GM18499 (cell line): Measurements from ENCODE around the gene KIF6.
"Not testable (repeated sequence)": the region's sequence is repeated elsewhere in the genome, so short reads cannot be mapped to it uniquely, and the experiment has no call there.

ENCODE experiments used
- ATAC-seq: cut with Tn5 transposase; IDR thresholded peaks from one replicate; pipeline ENCODE4 v1.9.1; 2021; ENCODE audit warnings: moderate number of reproducible peaks; ENCODE audit not compliant: insufficient read depth, unreplicated experiment

The KIF6 gene

DNA sequence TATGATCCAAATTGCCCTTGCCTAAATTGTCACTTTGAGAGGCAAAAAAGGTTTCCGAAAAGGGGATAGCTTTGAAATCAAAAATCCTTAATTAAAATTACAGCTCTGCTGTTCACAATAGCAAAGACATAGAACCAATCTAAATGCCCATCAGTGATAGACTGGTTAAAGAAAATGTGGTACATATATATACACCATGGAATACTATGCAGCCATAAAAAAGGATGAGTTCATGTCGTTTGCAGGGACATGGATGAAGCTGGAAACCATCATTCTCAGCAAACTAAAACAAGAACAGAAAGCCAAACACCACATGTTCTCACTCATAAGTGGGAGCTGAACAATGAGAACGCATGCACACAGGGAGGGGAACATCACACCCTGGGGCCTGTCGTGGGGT, 1.9 kb downstream of the KIF6 start:
- not testable (repeated sequence) for ATAC-seq

DNA sequence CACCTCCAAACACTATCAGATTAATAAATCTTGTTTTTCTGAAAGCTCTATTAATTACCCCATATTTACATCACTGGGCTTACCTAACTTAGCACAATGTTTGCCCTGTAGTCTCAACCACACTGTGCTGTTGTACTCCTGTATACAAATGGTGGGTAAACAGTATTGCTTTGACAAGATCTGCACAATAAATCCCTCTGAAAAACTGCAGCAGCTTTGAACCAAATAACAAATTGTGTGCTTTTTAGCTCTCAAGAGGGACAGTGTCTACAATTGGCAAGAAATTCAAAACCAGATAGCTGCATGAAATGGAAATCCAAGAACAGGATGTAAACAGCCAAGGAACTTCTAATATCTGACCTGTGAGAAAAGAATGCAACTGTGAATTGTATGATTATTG, 10.4 kb downstream of the KIF6 start:
- ATAC-seq = no peak

DNA sequence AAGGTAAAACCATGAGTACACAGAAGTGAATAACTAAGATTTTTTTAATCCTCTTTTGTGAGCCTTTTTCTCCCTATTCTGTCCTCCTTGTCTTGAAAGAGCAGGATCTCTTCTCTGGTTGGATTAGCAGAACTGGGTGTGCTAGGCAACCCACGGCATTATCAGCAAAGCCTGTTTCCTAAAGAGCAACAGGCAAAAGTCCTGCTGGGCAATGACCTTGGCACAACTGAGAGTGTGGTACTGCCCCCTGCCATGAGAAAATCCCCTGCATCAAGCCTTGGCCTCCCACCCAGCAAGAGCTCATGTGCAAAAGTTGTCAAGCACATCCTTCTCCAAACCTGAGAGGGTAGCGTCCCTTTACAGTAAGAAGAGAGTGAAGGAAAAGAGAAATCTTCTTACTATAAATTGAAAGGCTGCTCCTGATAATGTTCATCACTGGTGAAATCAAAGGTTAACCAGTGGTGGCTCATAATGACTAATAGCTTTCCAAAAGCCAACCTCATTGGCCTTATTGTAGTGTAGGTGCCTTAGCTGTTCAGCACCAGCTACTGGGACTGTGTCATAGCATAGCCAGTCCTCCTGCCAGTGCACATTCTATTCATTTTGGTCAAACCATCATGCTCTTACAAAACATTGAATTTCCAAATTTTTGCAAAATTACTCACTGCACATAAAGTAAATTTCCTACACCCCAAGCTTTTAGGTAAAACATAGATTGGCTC, 17.1 kb downstream of the KIF6 start:
- no peak for ATAC-seq

DNA sequence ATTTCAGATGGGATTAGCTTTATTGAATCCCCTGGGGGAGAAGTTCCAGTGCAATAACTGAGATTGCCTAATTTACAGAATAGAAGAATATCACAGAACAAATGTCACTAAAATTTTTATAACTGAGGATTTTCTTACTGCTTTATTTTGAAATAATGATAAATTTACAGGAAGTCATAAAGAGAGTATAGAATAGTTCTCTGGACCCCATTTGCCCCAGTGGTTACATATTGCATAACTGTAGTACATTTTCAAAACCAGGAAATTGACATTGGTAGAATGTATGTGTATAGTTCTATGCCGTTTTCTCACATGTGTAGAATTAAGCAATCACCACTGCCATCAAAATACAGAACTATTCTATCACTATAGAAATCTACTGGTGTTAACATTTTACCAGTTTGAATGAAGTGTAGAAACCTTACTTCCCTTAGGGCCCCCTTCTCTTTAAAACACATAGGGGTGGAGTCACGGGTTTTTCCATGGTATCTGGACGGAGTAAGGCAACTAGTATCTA, 18.3 kb downstream of the KIF6 start:
- no peak for ATAC-seq

DNA sequence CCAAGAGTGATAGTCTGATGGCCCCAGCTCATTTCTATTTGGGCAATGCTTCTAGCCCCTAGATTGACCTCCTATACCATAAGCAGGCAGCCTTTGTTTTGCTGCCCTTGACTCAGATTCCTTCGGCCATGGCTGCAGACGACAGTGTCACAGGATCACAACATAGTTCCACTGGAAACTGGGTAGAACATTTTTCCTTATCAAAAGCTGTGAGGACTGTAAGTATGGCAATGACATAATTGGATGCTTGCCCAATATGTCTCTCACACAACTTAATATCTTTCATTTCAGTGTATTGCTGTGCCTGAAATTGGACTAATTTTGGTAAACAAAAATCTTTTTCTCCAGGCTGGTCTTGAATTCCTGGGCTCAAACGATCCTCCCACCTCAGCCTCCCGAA, 22.9 kb downstream of the KIF6 start:
- ATAC-seq = no peak

DNA sequence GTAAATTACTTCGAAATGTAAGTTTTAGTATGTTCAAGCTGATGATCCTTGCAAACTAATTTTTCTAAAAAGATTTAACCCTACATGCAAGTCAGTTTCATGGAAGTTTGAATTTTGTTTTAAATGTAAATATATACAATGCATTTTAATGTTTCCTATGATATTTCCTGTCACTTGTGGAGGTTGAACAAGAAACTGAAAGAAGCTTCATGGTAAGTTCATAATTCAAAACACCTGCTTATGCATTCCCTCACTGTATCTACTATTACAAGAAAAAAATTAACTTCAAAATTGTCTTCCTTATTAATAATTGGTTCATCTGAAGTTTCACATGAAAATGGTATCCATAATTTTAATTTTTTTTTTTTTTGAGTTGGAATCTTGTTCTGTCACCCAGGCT, 24.8 kb downstream of the KIF6 start:
- ATAC-seq = no peak

DNA sequence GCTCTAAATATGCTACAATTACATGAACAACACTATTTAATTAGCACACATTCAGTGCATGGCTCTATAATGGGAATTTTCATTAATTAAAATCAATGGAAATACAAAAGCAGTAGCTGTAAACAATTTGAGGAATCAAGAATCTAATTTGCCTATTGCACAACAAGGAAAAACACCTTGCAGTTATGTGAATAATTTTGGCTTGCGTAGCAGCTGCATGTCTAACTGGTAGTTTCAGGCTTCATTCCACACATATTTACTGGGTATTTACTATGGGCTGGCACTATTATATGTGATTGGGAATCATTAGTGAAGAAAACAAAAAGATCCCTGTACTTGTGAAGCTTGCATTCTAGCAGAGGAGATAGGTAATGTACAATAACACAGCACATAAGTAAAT, 26.4 kb downstream of the KIF6 start:
- no peak for ATAC-seq

DNA sequence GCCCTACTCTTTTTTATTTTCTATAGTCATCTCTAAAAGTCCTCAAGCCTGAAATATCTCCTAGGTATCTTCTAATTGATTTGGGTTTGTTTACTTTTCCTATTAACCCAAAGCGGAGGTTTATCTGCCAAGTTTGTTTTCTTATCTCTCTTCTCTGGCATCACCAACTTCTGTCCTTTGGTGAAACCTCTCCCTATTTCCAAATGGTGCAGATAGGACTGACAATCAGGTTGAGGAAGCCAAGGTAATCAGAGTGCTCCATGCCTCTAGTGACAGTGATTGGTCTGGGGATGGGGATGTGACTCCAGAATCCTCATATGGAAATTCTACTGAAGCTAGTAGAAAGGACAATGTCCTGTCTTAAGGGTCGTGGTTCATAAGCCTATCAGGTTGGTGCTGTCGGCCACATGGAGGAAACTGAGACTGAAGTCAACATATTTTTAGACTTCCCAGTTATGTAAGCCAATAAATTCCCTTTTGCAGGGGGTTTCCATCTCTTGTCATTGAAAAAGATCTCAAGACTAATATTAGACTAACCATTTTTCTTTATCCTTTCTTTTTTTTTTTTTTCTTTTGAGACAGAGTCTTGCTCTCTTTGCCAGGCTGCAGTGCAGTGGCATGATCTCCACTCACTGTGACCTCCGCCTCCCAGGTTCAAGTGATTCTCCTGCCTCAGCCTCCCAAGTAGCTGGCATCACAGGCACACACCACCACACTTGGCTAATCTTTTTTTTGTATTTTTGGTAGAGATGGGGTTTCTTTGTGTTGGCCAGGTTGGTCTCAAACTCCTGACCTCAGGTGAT, 28.0 kb downstream of the KIF6 start:
- ATAC-seq = no peak

DNA sequence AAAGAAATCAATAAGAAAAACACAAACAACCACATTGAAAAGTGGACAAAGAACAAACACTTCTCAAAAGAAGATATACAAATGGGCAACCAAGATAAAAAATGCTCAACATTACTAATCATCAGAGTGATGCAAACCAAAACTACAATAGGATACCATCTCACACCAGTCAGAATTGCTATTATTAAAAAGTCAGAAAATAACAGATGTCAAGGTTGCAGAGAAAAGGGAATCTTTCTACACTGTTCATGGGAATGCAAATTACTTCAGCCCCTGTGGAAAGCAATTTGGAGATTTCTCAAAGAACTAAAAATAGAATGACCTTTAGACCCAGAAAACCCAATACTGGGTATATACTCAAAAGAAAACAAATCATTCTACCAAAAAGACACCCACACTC, 29.8 kb downstream of the KIF6 start:
- no peak for ATAC-seq

DNA sequence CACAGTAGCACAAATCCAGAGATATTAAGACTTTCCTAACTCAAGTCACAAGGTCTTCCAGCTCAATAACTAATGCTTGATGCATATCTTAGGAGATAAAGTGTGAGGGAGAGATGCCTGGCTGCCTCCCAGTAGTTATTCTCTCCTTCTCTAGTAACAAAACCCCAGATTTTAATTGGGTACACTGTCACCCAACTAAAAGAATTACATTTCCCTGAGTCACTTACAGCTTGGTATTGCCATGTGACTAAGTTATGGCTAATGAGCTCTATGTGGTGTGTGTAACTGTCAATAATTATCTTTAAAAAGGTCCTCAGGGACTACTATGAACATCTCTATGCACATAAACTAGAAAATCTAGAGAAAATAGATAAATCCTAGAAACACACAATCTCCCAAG, 32.0 kb downstream of the KIF6 start:
- no peak for ATAC-seq

DNA sequence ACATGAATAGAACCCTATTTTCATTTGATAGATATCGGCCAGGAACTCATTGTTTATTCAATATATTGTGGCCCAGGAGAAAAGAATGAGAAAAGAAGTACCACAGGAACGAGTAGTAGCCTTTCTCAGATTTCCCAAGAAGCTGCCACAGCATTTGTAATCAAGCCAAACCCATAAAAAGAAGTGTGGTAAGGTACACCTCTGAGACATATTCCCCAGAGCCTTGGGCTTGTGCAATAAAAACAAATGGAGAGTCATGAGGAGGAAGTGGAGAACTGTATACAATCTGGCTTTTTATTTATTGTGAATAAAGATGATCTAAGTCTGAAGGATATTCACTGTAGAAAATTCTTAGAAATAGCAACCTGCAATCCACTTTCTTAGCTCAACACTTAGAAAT, 36.7 kb downstream of the KIF6 start:
- no peak for ATAC-seq

DNA sequence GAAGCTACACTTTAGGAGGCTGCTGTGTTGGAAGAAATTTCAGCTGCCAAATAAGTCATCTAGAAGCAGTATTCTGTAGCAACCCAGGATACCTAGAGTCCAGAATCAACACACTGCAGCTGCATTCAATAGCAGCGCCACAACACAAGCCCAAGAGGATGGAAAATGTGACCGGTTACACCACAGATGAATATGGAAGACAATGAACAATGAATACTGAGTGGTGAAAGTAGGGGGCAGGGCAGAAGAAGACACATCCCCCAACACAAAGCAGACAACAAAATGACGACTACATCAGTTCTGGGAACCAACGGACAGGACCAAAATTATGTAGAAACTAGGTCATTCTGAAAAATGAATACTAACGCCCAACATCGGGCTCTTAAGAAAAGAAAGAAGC, 38.2 kb downstream of the KIF6 start:
- no peak for ATAC-seq

DNA sequence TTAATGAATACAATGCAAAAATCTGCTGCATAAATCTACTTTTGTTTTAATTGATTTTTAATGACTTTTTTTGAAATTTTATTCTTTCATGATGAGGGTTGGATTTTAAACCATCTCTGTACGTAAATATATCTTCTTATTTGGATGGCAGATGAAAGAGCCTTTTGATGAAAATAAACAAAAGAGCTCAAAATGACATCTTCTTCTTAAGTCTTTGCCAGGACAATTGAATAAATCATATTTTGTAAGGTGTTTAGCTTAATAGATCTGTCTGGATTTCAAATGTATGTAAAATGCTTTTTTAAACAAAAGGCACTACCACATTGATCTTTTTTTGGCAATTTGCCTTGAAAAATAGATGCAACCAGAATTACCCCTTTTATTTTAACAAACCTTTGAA, 39.3 kb downstream of the KIF6 start:
- no peak for ATAC-seq

DNA sequence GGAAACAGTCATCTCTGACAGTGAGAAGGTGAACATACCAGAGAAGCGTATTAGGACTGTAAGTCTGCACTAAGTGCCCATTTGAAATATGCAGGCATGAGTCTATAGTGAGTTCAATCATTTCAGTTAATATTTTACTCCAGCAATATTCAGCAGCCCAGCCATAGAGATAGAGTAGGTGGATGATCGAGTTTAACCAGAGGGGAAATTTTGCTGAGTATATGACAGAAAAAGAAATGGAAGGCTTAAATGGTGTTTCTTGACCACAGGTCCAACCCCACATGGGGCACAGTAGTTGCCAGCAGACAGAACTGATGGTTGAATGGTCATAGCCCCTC, 39.8 kb downstream of the KIF6 start:
- no peak for ATAC-seq

DNA sequence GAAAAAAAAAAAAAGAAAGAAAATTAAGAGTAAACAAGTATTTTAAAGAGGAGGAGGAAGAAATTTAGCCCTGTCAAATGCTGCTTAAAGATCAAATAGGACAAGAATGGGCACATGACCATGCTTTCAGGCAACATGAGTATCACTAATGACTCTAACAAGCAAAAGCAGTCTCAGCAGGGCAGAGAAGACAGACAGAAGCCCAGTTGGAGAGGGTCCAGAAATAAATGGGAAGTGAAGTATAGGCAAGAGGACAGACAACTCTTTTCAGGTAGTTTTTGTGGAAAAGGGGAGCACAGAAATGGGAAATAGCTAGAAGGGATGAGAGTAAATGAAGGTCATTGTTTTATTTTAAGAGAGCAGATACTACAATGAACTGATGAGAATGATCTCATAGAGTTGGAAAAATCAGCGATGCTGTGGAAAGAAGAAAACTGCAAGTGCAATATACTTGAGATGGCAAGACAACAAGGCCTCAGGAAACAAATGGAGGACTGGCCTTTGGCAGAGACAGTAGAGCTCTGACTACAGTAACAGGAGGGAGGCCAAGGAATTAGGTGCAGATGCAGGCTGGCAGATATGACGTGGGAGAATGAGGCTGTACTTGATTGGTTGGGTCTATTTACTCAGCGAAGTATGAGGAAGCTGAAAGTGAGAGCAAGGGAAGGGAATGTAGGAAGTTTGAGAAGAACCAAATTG, 40.3 kb downstream of the KIF6 start:
- ATAC-seq = no peak

DNA sequence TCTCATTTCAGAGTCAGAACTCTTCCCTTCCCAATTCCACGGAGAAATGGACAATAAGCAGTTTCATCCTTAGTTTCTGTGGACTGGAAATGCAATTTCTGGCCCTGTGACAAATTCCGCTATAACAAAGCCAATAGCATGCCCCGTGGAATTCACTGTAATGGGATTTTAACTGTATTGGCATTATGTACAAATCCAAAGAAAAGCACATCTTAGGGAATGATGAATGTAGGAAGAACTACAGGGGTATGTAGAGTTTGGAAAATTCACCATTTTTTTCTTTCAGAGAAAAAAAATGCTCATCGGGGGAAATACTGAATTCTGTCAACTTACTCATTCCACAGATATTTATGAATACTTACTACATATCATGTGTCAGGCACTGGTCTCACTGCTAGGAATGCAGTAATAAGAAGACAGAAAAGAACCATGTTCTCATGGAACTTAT, 43.5 kb downstream of the KIF6 start:
- ATAC-seq = no peak

DNA sequence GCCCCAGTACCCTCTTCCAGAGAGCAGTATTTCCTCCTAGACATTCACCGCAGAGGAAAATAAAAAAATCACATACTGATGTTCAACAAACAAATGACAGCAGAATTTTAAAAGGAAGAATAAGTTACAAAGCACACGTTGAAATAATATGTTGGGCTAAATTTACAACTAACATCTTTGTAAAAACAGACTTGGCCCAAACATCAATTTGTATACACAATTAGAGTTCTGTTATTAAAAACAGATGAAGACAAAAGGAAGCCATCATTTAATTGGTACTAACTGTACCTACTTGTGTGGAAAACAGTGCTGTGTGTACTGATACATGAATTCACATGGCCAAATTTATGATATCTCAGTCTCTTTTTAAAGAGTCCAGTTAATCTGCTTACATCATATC, 46.3 kb downstream of the KIF6 start:
- ATAC-seq = no peak

DNA sequence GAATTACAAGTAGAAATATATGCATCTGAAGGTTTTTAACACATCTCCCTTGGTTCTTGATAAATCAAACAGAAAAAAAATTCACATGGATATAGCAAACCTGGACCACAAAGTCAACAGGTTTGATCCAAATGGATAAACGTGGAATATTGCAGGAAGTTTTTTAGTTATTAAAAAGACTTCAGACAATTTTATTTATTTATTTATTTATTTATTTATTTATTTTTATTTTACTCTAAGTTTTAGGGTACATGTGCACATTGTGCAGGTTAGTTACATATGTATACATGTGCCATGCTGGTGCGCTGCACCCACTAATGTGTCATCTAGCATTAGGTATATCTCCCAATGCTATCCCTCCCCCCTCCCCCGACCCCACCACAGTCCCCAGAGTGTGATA, 47.9 kb downstream of the KIF6 start:
- ATAC-seq = not testable (repeated sequence)

DNA sequence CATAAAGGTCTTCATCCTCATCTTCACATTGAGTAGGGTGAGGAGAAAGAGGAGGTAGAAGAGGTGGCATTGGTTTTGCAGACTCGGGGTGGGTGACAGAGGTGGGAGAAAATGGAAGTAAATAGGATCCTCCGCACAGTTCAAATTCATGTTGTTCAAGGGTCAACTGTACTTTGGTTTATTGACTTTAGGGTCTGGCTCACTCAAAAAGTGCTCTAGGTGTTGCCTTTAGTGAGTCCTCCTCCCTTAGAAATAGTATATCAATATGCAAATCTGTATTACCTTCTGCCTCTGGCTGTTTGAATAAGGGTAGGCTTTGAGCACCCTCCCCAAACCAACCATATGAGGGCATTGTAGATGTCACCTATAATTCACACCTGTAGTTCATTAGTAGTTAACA, 54.7 kb downstream of the KIF6 start:
- ATAC-seq = no peak

DNA sequence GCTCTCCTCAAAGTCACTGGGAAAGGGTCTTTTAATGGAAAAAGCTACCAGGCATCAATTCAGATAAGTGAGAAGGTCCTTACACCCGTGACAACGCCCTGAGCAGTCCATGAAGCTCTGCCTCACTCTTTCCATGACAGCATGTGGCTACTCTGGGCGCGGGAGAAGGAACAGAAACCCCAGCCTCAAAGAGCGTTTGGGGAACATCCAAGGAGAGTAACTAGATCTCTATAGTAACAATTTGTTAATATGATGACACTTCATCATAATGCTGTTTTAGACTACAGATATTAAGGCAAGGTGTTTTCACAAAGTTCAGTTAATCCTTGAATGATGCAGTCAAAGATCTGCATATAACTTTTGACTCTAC, 55.2 kb downstream of the KIF6 start:
- no peak for ATAC-seq

DNA sequence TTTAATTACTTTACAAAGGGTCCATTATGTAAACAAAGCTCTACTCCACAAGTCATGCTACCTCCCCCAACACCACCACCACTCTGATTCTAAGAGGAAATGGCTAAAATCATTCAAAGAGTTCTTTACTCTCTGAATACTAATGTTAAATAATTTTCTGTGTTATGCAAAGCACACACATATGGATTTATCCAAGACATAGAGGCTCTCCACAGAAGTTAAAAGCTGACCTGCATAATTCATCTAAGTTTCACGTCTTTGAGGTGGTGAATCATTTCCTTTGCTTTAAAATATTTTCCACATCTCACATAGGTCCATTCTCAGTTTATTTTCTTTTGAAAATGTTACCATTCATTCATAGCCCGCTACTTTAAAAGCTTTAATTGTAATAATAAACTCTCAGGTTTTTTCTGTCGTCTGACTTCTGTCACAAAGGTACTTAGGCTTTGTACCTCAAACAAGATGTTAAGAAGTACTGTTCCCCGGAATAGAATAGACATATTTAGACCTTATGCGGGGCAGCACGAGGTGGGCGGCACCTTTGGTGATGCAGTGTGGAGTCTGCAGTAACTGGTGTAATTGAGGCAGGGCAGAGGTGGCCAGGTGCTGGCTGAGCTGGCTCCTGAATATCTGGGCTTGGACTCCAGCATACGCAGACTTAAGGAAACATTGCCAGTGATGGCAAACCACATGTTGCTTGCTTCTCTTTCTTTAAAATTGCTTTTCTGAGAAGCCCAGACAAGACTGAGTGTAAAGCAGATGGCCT, 55.8 kb downstream of the KIF6 start:
- ATAC-seq = no peak
